GM10248 (cell line): ENCODE data around the gene VCAN.

ENCODE experiments used
- CTCF ChIA-PET: fragments of 300-600 bp; sonication (Branson Sonifier 250); formaldehyde crosslinking; extraction: SDS; loops from one replicate; lab custom pipeline; 2021; ENCODE audit warnings: antibody characterized with exemption; lab: Yijun Ruan, JAX
- POLR2A ChIA-PET: fragments of 350-650 bp; sonication (Branson Sonifier 250); formaldehyde crosslinking; extraction: SDS; loops from one replicate; lab custom pipeline; 2020; ENCODE audit warnings: antibody characterized with exemption; lab: Yijun Ruan, JAX
- DNase-seq: peaks from one replicate; pipeline ENCODE4 v3.0.0; 2012; ENCODE audit errors: extremely low spot score
- CTCF ChIP-seq: IDR thresholded peaks from 2 replicates; pipeline ENCODE4 v1.5.1; 2012; ENCODE audit warnings: mild to moderate bottlenecking, low read depth; ENCODE audit errors: extremely low read depth, missing control alignments, control extremely low read depth

VCAN gene

GRCh38 chr5:83444445-83444844, 27.1 kb upstream of the VCAN start:
- POLR2A ChIA-PET: no interaction called here
- CTCF ChIA-PET: interaction anchor here (1.3 kb wide), 1 partner anchor 43 kb away, joined by 3 read pairs; no protein-coding TSS in a partner anchor
- no peak for DNase-seq
- no peak for TF ChIP-seq CTCF

GRCh38 chr5:83446253-83446947, 25.1 kb upstream of the VCAN start:
- no peak for DNase-seq
- ChIA-PET POLR2A (no interaction called here), CTCF (interaction anchor here (1.3 kb wide), 1 partner anchor 27 kb away, joined by 3 read pairs; no protein-coding TSS in a partner anchor)
- no peak for TF ChIP-seq CTCF

GRCh38 chr5:83447533-83447932, 24.0 kb upstream of the VCAN start:
- ChIA-PET POLR2A (no interaction called here), CTCF (interaction anchor here (0.8 to 1.3 kb wide), 2 partner anchors 15 to 26 kb away, joined by 3 read pairs; no protein-coding TSS in a partner anchor)
- no peak for TF ChIP-seq CTCF
- DNase-seq: no peak

GRCh38 chr5:83450183-83450966, 21.2 kb upstream of the VCAN start:
- POLR2A ChIA-PET: no interaction called here
- CTCF ChIA-PET: no interaction called here
- no peak for DNase-seq
- no peak for TF ChIP-seq CTCF

- no peak for DNase-seq
- no peak for TF ChIP-seq CTCF
- CTCF ChIA-PET: interaction anchor here (1.8 kb wide), 1 partner anchor 21 kb away, joined by 4 read pairs; no protein-coding TSS in a partner anchor
- POLR2A ChIA-PET: no interaction called here
Observed at GRCh38 chr5:83450967-83451248, 20.6 kb upstream of the VCAN start.

GRCh38 chr5:83451955-83452354, 19.6 kb upstream of the VCAN start:
- POLR2A ChIA-PET: no interaction called here

More at GRCh38 chr5:83451955-83452354, 19.6 kb upstream of the VCAN start:
- DNase-seq: no peak
- TF ChIP-seq CTCF: no peak
- CTCF ChIA-PET: interaction anchor here (1.8 kb wide), 1 partner anchor 22 kb away, joined by 4 read pairs; no protein-coding TSS in a partner anchor
